ENCODE results near the gene REXO4.

- TF ChIP-seq CTCF (IDR thresholded peaks at IDR 0.05) (no peak), POLR2A (IDR thresholded peaks at IDR 0.05) (no peak)
Measured at GRCh38 chr9:133453651-133454050, 35.8 kb upstream of the REXO4 start.

Data from transverse colon (tissue), 3 donors.